Prostate gland (tissue), 2 donors: ENCODE measurements around the gene ANKRD23. TPM values are rescaled to one million over a fixed set of nuclear protein-coding genes. Genes with fewer than 3 reads are reported as not detected.
A peak's percentile ranks its signal among the peaks of the same experiment; 100 is the strongest.

Experiments used
- DNase-seq: peaks from one replicate; pipeline ENCODE4 v3.0.0-alpha.2; 2019; ENCODE audit warnings: low spot score
- H3K27ac ChIP-seq, 2 donors: fragments of 200-600 bp; sonication (generic); 2 replicates each; pipeline ENCODE4 v1.5.1; 2017 to 2019
- H3K27me3 ChIP-seq: fragments of 200-600 bp; sonication (generic); replicated peaks from 2 replicates; pipeline ENCODE4 v1.5.1; 2019; ENCODE audit not compliant: insufficient read depth
- H3K36me3 ChIP-seq, 2 donors: fragments of 200-600 bp; sonication (generic); 1 replicate in 1 of 2; 2 replicates in 1 of 2; pipeline versions ENCODE4 v1.5.1 to v1.8.1; 2017 to 2019
- H3K4me1 ChIP-seq: fragments of 200-600 bp; sonication (generic); replicated peaks from 2 replicates; pipeline ENCODE4 v1.5.1; 2019
- H3K4me3 ChIP-seq, 2 donors: fragments of 200-600 bp; sonication (generic); 2 replicates each; pipeline ENCODE4 v1.5.1; 2017 to 2019
- H3K9me3 ChIP-seq: fragments of 200-600 bp; sonication (generic); 2 replicates; pipeline ENCODE4 v1.5.1; 2017
- POLR2A ChIP-seq: fragments of 450-650 bp; IDR thresholded peaks from one replicate; pipeline ENCODE4 v1.6.1; 2016; ENCODE audit warnings: antibody characterized with exemption, mild to moderate bottlenecking
- POLR2AphosphoS5 ChIP-seq: sonication (generic); formaldehyde crosslinking; IDR thresholded peaks from one replicate; pipeline ENCODE4 v1.6.1; 2017; ENCODE audit warnings: antibody characterized with exemption
- WGBS: methylation state at CpG from one replicate; pipeline ENCODE4 v1.1.5; 2018; 5-methylcytosine and 5-hydroxymethylcytosine counted together
- intact Hi-C: fragments of 100-400 bp; cut with DNase I; formaldehyde crosslinking; loops from one replicate; pipeline ENCODE4 v1.14.2; 2022
- total RNA-seq, 2 donors: library from RNA; depleted of rRNA; stranded (reverse); fragments of >200 nt; gene quantifications; one replicate each; pipeline ENCODE4 v1.1.0, GENCODE V29; 2016
- TF ChIP-seq, protein P1 (sequence below), 4 experiments: fragments of 200-600 bp in 2 of 4; fragments of 450-650 bp in 2 of 4; sonication (generic) in 2 of 4; IDR thresholded peaks; 1 replicate in 3 of 4; 2 replicates in 1 of 4; pipeline ENCODE4 v1.5.1; 2016 to 2019; ENCODE audit warnings: antibody characterized with exemption in 4 of 4, mild to moderate bottlenecking in 2 of 4, moderate library complexity in 2 of 4

Gene ANKRD23
- total RNA-seq, 2 donors from 2014 or later, result 11.4 to 15.2 TPM

DNA sequence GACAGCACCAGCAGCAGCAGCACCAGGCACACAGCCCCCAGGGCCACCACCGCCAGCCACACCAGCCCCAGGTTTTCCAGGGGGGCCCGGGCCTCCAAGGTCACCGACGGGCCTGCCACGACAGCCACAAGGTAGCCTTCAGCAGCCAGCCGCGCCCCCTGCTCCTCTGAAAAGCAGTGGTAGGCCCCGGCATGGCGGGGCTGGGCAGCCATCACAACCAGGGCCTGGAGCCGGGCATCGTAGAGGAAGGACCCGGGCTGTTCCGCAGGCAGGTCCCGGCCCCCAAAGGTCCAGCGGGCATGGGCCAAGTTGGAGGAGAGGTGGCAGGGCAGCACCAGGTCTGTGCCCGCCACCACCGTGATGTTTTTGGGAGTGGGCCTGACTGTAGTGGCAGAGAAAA is 17.3 kb upstream of the ANKRD23 start:
- H3K36me3 ChIP-seq, result peaks cover 15 to 28% of the 10 kb centered on the region in 2 donors
- no peaks in the 10 kb centered on the region for H3K9me3 ChIP-seq
- TF ChIP-seq POLR2A (no peak), POLR2AphosphoS5 (no peak)
- TF ChIP-seq, protein P1, sequence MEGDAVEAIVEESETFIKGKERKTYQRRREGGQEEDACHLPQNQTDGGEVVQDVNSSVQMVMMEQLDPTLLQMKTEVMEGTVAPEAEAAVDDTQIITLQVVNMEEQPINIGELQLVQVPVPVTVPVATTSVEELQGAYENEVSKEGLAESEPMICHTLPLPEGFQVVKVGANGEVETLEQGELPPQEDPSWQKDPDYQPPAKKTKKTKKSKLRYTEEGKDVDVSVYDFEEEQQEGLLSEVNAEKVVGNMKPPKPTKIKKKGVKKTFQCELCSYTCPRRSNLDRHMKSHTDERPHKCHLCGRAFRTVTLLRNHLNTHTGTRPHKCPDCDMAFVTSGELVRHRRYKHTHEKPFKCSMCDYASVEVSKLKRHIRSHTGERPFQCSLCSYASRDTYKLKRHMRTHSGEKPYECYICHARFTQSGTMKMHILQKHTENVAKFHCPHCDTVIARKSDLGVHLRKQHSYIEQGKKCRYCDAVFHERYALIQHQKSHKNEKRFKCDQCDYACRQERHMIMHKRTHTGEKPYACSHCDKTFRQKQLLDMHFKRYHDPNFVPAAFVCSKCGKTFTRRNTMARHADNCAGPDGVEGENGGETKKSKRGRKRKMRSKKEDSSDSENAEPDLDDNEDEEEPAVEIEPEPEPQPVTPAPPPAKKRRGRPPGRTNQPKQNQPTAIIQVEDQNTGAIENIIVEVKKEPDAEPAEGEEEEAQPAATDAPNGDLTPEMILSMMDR (IDR thresholded peaks at IDR 0.05), result no peak
- H3K4me1 ChIP-seq, result peaks cover 16% of the 10 kb centered on the region
- DNase-seq, result no peak
- no peak overlapping the region for H3K27ac ChIP-seq
- intact Hi-C loops, result loop anchor here (10.0 kb wide), 1 partner anchor 326 kb away; the partner anchor contains the start of gene ARID5A
- H3K27me3 ChIP-seq, result no peaks in the 10 kb centered on the region
- H3K4me3 ChIP-seq, result no peak overlapping the region
- WGBS, result 88% methylated on average over 17 of the region's 17 CpGs

DNA sequence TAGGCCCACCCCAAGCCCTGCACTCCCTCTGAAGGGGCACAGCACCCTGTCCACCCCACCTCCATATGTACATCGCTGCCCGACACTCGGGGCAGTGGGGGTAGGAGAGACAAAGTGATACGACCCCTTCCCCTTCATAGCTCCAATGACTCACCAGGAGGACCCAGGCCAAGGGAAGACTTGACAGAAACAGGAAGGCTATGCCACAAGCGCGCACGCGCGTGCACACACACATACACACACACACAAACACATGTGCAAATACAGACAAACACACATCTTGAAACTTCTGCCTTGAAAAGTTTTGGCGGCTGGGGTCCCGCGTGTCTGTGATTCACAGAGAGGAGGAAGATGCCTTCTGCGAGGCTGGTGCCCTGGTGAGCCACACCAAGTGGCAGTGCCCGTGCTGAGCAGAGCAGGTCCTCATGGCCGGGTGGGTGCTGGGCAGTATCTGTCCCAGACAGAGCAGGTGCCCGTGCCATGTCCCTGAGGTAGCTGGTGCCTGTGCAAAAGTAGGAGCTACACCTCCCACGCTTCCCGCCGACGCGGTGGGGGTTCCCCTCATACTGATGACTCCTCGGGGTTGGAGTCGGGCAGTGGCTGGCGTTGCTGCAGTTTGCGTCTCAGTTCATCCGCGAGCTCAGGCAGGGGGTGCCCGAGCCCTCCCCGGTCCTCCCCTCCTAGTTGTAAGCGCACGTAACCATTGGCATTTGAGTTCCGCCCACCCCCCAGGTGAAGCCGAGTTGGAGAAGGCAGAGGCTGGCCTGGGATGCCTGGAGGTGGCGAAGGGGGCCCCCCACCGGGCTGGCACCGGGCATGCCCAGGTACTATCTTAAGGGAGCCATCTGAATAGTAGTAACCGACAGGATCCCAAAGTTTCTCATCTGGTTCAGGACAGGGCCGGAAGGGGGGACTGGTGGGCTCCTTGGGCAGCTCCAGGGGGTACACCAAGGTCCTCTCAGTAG is 16.5 kb upstream of the ANKRD23 start:
- H3K9me3 ChIP-seq, result no peaks in the 10 kb centered on the region
- peaks cover 16% of the 10 kb centered on the region for H3K4me1 ChIP-seq
- peak overlapping the region; percentile 78 to 85 for H3K27ac ChIP-seq
- peaks cover 15 to 25% of the 10 kb centered on the region in 2 donors for H3K36me3 ChIP-seq
- TF ChIP-seq, protein P1 (IDR thresholded peaks at IDR 0.05), result no peak
- peak; percentile 3 for TF ChIP-seq POLR2AphosphoS5
- no peak overlapping the region for H3K4me3 ChIP-seq
- no peak for DNase-seq
- H3K27me3 ChIP-seq, result no peaks in the 10 kb centered on the region
- intact Hi-C loops, result loop anchor here (10.0 kb wide), 1 partner anchor 326 kb away; the partner anchor contains the start of gene ARID5A
- WGBS, result 54% methylated on average over 37 of the region's 38 CpGs

DNA sequence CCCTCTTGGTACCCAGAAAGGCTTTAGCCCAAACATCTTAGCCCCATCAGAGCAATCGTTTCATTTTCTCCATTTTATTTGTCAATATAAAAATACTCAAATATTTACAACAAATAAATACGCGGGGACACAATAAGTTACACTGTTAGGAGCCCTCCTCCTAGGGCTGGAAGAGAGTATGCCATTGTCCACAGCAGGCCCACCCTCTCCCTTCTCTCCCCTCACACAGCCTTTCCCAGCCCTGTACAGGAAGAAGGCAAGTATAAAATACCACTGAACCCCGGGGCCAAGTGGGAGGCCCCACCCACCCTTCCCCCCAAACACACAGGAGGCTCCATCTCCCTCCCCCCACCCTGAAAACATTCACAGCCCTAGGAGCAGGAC is 15.9 kb upstream of the ANKRD23 start:
- Histone ChIP-seq H3K36me3 (peaks cover 11 to 18% of the 10 kb centered on the region in 2 donors), H3K27ac (peak overlapping the region; percentile 78 to 85), H3K27me3 (no peaks in the 10 kb centered on the region), H3K4me3 (no peak overlapping the region), H3K9me3 (no peaks in the 10 kb centered on the region), H3K4me1 (peaks cover 16% of the 10 kb centered on the region)
- WGBS, result 13% methylated on average over 4 of the region's 4 CpGs
- TF ChIP-seq POLR2AphosphoS5 (no peak), POLR2A (no peak)
- TF ChIP-seq, protein P1 (IDR thresholded peaks at IDR 0.05), result no peak
- intact Hi-C loops, result loop anchor here (5.0 to 10.0 kb wide), 2 partner anchors 42 to 325 kb away; partner anchors contain the start of genes ARID5A and CNNM3
- no peak for DNase-seq

DNA sequence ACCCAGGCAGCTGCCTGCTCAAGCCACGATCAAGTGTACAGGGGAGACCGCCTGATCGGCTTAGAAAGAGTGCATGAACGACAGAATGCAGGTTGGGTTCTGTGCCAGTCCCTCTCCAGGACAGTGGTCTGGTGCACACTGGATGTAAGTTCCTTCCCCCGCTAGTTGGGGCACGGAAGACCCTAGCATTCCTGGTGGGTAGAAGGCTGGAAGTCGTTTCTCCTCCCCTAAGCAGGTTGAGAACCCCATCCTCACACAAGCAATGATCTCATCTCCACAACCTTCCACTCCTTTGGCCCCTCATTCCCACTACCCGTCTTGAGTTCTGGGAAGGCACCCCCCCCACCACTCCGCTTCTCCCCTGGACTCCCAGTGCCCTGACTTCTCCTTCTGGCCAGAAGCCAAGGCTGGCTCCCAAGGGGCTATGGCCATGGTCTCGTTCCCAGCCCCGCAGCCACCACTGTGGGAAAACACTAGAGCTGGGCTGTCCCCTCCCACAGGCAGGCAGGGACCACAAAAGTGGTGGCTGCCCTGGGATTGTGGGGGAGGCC is 15.4 kb upstream of the ANKRD23 start:
- Histone ChIP-seq H3K4me1 (peaks cover 16% of the 10 kb centered on the region), H3K36me3 (peaks cover 6 to 13% of the 10 kb centered on the region in 2 donors), H3K9me3 (no peaks in the 10 kb centered on the region), H3K27ac (peak overlapping the region; percentile 78 to 85), H3K4me3 (no peak overlapping the region), H3K27me3 (no peaks in the 10 kb centered on the region)
- no peak for DNase-seq
- TF ChIP-seq POLR2AphosphoS5 (no peak), POLR2A (no peak)
- TF ChIP-seq, protein P1 (IDR thresholded peaks at IDR 0.05), result no peak
- 33% methylated on average over 11 of the region's 11 CpGs for WGBS
- intact Hi-C loops, result loop anchor here (5.0 kb wide), 1 partner anchor 42 kb away; the partner anchor contains the start of gene CNNM3
